SK-N-SH (cell line): ENCODE measurements around the gene INO80.

Experiments
- CTCF ChIP-seq: fragments of 200-600 bp; sonication (generic); IDR thresholded peaks from 2 replicates; pipeline ENCODE4 v1.6.1; 2017; ENCODE audit warnings: antibody characterized with exemption, mild to moderate bottlenecking, moderate library complexity
- FOXJ3 ChIP-seq: sonication (generic); formaldehyde crosslinking; IDR thresholded peaks from 2 replicates; pipeline ENCODE4 v1.5.1; 2020; ENCODE audit warnings: mild to moderate bottlenecking, missing genetic modification reagents
- MXI1 ChIP-seq: IDR thresholded peaks from 2 replicates; pipeline ENCODE4 v1.6.1; 2012; ENCODE audit warnings: mild to moderate bottlenecking, low read depth, low read length, improper control_type of control experiment

GRCh38 chr15:41048852-41049251 lies 67.2 kb downstream of the INO80 start:
- TF ChIP-seq CTCF (no peak), FOXJ3 (CRISPR knock-in tag) (no peak), MXI1 (no peak)
